IPS-11a (cell line): ENCODE measurements around the gene HYAL1.
"Not testable (repeated sequence)": the region's sequence is repeated elsewhere in the genome, so short reads cannot be mapped to it uniquely, and the experiment has no call there.

ENCODE experiments used
- H3K4me3 ChIP-seq: one replicate; pipeline ENCODE4 v1.5.1; 2013; ENCODE audit warnings: low read depth, low read length, control low read depth

The HYAL1 gene

DNA sequence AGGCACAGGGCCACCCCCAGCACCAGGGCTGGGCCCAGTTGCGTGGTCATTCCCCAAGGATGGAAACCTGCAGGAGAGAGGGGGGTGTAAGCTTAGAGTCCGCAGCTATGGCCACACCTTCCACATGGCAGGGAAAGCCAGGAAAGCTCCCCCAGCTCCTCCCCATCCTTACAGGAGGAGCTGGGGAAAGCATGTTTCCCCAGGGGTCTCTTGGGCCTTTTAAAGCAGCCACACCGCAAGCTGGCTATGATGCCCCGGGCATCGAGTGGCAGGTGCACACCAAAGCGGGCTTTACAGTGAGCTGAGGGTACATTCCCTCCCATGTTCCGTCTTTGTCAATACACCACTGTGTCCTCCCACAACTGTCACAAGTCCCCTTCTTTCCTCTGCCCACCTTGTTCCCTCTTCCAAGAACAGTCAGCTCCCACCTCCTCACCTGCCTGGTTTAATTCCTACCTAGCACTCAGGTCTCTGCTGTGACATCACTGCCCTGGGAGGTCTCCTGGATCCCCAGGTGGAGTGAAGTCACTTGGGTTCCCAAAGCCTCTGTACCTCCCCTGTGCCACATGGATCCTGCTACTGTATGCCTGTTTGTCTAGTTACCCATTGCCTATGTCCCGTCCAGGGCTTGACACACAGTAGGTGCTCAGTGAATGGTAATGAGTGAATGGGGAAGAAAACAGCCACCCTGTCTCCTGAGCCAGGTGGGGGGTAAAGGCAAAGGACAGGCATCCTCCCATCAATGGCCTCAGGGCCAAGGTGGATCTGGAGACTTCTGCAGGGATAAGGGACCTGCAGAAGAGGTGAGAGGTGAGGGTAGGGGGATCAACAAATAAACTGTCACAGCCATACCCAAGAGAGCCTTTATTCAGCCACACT lies 7.6 kb downstream of the HYAL1 start:
- H3K4me3 ChIP-seq: no peak overlapping the region

DNA sequence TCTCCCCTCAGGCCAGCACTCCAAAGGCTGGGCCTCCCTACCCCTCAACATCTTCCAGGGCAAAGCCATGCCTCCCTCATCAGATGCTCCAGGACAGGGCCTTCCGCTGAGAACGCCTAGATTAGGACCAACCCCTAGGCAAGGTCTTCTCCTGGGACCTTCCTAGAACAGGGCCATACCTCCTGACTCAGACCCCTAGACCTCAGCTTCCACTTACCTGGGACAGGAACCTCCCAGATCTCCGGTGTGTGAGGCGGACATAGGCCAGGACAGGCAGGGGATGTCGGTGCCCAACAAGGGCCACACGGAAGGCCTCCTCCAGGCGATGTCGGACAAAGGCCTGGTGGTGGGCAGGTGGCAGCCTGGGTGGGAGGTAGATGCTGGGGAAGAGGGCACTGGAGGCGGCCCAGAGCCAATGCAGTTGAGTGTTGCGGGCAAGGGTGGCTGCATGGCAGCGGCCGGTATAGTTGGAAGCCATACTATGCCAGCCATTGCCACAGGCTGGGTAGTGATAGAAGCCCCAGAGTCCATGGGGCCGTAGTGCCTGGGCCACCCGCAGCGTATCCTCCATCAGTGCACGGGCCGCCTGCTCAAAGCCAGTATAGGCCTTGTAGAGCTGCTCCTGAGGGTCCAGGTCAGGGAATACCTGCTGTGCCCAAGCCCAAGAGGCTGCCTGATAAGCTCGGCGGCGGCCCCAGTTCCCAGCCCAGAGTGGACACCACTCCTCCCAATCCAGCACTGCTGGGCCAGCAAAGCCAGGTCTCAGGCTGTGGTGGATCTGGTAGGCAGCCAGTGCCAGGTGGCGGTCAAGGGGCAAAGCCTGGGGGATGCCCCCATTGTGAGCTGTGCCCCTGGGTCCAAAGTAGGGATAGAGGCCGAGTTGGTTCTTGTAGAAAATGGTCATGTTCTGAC lies 8.6 kb downstream of the HYAL1 start:
- no peak overlapping the region for H3K4me3 ChIP-seq

DNA sequence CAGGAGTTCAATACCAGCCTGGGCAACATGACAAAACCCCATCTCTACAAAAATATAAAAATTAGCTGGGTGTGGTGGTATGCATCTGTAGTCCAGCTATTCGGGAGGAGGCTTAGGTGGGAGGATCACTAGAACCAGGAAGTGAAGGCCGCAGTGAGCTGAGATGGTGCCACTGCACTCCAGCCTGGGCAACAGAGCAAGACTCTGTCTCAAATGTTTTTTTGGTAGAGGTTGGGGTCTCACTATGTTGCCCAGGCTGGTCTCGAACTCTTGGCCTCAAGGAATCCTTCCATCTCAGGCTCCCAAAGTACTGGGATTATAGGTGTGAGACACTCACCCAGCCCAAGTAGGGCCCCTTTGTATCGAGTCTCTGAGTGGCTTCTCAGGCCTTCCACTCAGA lies 9.3 kb downstream of the HYAL1 start:
- no peak overlapping the region for H3K4me3 ChIP-seq

DNA sequence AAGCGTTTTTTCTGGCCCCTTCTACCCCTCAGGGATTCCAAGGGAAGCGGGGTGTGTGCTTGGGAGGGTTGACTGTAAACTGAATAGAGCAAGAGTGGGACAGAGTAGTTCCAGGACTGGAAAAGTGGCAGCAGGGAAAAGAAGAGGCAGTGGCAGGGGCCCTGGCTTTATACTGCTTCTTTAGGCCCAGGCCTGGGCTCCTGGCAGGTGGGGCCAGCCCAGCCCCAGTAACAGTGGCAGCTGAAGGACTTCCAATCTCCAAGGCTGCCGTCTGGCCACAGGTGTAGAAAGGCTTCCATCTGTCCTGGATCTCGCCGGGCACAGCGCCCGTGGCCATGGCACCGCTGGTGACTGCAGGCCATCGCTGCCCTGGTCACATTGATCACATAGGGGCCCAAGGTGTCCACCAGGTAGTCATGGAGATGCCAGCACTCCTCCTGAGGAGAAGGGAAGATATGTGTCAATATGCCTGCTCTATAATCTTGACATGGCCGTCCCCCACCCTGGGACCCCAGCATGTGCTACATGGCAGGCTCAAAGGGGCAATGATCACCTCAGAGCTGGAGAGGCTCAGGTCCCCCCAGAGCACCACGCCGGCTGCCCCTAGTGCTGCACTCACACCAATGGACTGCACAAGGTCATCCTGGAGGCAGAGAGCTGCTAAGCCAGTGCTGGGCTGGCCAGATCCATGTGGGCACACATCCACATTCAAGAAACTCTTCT lies 10.1 kb downstream of the HYAL1 start:
- no peak overlapping the region for H3K4me3 ChIP-seq

DNA sequence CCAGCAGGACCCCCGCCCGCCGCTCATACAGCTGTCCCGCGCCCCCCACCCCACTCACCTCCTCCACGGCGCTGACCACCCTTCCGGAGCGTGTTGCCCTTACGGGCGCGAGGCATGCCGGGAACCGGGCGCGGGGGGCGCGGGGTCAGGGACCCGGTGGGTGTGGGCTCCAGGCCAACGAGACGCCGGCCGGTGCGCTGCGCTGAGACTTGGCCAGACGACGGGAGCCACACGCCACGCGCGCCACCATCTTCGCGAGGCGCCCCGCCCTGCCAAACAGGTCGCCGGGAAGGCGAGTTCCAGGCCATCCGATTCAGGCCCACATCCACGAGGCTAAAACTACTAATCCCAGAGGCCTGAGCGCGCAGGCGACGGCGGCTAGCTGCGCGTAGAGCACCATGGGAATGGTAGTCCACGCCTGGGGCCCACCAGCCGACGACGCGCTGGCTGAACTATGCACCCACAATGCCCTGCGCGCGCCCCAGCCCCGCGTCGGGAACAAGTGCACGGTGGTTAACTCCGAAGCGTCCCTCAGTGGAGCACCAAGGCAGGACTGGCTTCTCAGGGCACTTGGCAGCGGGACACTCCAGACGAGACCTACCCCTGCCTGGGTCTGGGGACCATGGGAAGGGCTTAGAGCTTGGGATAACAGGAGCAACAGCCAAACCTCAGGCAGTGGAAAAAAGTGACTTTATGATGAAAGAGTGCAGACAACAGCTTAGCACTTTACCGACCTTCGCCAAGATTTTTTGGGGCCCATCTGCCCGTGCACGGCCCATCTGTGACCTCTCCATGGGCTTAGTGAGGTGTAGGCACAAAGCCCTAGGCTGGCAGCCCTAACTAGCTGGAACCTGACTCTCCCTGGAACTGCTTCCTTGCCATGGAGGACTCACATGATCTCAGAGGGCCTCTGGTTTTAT lies 11.0 kb downstream of the HYAL1 start, which contains the start of gene IFRD2:
TSS of gene IFRD2 (minus strand) at position 271 of the 920 bp plus-strand sequence. CDS start at position 116, 155 bp downstream.
- H3K4me3 ChIP-seq: peak within 1 kb of the TSS; percentile 84

DNA sequence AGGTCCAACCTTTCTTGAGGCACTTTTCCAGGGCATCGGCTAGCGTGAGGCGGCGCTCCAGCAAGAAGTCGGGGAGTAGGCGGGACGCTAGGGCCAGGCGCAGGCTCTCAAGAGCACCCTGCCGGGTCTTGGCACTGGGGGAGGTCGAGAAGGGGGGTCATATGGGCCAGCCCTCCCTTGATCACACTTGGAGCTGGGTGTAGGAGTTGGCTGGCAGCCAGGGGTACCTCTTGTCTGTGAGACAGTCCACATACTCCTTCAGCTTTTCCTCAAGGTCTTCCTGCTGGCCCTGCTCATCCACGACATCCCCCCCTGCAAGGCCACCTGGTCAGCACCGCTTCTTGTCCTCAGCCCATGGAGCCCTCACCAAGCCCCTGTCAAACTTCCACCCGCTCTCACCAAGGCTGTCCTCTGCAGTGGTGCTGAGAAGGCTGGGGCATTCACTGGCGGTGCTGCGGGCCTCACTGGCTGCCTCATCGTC lies 13.2 kb downstream of the HYAL1 start:
- H3K4me3 ChIP-seq: no peak overlapping the region

DNA sequence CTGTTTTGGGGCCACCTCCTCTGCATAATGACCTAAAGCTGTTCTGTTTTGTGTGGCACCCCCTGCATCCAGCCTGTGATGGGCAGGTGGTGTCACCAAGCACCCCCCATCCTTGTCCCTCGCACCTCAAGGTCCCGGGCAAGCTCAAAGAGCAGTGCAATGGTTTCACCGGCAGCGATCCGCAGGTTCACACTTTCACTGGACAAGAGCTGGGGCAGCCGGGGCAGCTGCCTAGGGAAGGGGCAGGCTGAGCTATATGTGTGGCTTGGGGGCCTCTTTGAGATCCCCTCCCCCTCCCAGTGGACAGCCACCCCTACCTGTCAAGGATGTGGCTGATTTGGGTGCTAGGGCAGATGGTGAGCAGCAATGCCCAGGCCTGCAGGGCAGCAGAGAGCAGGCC lies 14.2 kb downstream of the HYAL1 start:
- H3K4me3 ChIP-seq: no peak overlapping the region

DNA sequence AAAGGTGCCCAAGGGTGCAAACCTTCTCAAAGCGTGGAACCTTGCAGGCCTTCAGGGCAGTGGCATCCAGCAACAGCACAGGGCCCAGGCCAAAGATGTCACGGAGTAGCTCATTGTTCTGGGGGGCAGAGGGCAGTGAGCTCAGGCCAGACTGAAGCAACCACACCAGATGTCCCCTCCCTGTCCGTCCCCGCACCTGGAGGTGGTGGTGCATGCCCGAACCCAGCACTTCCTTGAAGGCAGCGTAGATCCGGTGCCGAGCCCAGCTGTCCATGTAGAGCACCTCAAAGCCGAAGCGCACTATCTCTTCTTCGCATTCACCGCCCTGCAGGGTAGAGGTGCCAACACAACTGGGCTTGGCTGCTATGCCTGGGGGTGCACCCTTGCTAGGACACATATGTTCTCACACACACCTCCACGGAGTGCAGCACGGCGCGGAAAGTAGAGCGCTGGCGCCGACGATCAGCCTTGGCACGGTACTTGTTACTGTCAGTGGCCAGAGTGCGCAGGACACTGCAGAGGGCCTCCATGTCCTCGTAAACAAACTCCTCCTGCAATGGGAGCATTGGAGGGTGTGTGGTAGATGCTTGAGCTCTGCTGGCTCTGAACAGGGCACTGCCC lies 14.9 kb downstream of the HYAL1 start:
- no peak overlapping the region for H3K4me3 ChIP-seq

DNA sequence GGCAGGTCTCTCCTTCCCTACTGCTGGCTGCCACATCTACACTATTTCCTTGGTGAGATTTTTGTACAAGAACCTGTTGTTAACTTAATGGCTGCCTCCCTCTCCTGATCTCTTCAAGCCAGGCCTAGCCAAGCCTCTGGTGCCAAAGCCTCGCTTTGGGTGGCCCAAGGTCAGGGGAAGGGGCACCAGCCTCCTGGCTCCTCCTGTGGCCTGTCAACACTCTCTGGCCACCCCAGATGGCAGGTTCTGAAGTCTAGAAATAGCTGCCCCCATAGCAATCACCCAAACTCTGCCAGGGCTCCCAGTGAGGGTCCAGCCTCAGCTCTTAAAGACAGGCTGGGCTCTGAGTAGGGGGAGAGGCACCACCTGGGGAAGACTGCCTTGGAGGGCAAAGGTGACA lies 16.1 kb downstream of the HYAL1 start:
- H3K4me3 ChIP-seq: no peak overlapping the region

DNA sequence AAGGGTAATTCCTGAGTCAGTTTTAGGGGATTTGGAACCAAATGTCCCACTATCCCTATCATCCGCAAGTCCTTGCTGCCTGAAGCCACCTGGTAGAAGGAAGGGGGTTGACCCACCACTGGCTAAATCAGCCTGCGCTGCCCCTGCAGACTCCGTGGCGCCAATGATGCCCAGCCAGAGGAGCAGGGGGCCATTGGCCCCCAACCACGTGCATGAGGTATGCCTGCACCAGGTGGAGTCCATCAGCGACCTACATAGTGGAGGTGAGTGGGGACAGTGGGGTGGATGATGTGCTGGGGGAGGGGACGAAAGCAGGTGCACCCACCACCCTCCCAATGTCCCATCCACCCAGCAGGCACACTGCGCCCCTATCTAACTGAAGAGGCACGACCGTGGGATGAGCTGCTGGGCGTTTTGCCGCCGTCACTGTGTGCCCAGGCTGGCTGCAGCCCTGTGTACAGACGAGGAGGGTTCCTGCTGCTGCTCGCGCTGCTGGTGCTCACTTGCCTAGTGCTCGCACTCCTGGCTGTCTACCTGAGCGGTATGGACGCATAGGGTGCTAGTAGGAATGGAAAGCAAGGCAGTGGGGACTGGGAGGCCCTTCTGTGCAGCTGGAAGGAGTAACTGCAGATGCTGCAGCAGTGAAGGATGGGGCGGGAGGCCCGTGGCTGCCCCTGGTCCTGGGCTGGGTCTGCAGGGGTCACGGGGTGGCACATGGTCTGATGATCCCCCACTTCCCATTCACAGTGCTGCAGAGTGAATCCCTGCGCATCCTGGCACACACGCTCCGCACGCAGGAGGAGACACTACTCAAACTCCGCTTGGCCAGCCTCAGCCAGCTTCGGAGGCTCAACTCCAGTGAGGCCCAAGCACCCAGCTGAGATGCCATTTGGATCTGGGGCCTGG lies 16.8 kb downstream of the HYAL1 start:
- H3K4me3 ChIP-seq: no peak overlapping the region

DNA sequence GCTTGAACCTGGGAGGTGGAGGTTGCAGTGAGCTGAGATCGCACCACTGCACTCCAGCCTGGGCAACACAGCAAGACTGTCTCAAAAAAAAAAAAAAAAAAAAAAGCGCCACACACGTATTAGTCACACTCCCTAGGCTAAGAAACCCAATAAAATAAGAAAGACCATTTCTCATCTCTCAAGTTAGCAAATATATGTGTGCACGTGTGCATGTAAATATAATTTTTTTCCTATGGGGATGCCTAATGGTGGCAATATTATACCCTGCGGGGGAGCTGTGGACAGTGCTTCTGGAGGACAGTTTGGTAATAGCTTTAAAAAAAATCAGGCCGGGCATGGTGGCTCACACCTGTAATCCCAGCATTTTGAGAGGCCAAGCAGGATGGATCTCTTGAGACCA lies 19.3 kb downstream of the HYAL1 start:
- H3K4me3 ChIP-seq: not testable (repeated sequence)

DNA sequence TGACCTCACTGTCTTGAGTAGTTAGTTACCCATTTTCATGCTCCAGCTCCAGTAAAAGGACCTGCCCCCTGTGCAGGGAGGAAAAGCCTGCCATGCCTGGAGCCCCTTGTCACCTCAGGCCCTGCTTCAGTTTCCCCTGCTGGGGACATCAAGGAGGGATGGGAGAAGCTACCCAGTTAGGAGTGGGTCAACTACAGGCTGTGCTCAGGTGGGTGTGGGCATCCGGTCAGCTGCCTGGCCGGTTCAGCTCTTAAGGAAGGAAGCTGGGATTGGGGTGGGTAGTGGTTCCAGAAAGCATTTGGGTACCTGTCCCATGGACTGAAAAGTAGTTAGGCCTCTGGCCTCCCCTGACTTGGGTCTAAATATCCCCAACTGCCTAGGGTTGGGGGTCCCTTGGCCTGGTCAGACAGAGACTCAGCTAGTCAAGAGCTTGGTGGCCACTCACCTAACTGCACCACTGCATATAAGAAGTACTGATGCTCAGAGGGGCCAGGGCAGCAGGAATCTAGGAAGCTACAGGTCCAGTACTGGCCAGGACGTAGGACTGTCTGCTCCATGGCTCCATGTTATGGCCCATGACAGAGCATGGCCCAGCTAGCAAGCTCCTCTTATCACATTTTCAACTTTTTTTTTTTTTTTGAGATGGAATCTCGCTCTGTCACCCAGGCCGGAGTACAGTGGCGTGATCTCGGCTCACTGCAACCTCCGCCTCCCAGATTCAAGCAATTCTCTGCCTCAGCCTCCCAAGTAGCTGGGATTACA lies 23.9 kb downstream of the HYAL1 start:
- H3K4me3 ChIP-seq: no peak overlapping the region

DNA sequence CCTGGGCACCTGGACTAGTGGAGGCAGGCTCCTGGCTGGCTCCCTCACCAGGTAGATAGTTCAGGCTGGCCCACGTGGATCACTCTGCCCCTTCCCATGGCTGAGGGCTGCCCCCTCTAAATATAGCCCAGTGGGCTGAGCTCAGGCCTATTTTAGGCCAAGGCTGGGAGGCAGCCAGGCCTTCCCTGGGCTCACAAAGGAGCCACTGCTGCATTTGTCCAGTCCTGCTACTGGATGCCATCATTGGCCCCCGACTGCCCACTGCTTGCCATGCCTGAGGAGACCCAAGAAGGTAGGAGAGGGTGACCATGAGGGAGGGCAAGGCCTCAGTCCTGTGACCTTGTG lies 24.5 kb downstream of the HYAL1 start, which contains the start of gene LSMEM2:
TSS of gene LSMEM2 (plus strand) at position 208 of the 345 bp plus-strand sequence. CDS start at position 235, 27 bp downstream.
- H3K4me3 ChIP-seq: no peak within 1 kb of the TSS

DNA sequence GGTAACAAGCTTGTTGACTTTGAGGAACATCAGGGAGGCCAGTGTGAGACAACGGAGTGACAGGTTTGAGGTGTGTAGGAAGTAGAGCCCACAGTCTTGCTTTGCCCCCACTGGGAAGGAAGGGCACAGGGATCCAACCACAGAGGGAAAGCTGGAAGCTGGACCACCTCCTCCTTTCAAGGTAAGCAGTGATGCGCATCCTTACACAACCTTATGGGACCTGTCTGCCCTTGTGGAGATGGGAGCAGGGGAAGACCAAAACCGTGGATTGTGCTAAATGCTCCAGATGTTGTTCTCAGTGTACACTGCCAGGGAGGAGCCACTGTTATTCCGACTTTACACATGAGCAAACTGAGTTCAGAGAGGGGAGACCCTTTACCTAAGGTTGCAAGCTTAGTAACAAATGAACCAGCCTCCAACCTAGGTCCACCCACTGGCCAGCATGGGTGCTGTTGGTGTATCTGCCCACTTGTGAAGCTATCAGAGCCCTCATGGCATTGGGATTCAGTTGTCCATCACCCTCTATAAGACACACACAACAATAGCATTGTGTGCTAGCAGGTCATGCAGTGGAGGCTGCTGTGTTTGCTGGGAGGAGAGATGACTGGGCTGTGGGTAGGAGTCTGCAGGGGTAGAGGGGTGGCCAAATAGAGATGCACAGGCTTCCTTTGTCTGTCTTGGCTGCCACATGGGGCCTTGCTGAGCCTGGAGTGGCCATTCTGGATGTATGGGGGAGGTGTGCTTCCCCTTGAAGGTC lies 25.1 kb downstream of the HYAL1 start:
- H3K4me3 ChIP-seq: no peak overlapping the region

DNA sequence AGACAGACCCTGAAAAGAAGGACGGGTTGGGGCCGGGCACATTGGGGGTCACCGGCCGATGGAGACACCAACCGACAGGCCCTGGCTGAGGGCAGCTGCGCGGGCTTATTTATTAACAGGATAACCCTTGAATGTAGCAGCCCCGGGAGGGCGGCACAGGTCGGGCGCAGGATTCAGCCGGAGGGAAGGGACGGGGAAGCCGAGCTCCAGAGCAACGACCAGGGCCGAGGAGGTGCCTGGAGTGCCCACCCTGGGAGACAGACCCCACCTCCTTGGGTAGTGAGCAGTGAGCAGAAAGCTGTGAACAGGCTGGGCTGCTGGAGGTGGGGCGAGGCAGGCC lies 26.6 kb downstream of the HYAL1 start:
- H3K4me3 ChIP-seq: no peak overlapping the region

DNA sequence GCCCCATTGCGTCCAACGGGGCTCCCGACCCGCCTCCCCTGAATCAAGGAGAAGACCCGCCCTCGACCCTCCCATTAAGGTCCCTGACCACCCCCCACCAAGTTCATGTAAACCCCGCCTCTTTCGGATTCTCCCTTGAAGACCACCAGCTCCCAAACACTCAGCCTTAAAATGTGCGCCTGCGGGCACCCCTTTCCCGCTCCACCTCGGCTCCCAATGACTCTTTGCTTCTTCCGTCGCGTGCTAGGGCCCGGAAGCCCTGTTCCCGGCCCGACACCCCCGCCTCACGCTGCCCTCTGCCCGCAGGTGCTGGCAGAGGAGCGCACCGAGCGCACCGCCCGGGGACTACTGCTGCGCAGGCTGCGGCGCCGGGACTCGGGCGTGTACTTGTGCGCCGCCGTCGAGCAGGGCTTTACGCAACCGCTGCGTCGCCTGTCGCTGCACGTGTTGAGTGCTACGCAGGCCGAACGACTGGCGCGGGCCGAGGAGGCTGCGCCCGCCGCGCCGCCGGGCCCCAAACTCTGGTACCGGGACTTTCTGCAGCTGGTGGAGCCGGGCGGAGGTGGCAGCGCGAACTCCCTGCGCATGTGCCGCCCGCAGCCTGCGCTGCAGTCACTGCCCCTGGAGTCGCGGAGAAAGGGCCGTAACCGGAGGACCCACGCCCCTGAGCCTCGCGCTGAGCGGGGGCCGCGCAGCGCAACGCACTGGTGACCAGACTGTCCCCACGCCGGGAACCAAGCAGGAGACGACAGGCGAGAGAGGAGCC lies 27.2 kb downstream of the HYAL1 start:
- H3K4me3 ChIP-seq: no peak overlapping the region
